22Rv1 (cell line): Measurements from ENCODE around the gene PCCA.

Experiments
- ZFX ChIP-seq: fragments of 450-650 bp; IDR thresholded peaks from 2 replicates; pipeline ENCODE4 v1.6.1; 2017; ENCODE audit warnings: antibody characterized with exemption, borderline replicate concordance
- TF ChIP-seq, protein P1 (sequence below): fragments of 450-650 bp; IDR thresholded peaks from 2 replicates; pipeline ENCODE4 v1.5.1; 2017; ENCODE audit warnings: mild to moderate bottlenecking

DNA sequence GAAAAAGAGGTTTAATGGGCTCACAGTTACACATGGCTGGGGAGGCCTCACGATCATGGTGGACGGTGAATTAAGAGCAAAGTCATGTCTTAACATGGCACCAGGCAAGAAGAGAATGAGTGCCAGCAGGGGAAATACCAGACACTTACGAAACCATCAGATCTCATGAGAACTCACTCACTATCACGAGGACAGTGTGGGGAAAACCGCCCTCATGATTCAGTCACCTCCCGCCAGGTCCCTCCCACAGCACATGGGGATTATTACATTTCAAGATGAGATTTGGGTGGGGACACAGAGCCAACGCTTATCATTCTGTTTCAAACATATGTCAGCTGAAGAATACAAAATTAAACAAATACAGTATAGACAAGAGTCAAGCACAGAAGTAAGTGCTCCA lies 165.1 kb downstream of the PCCA start:
- TF ChIP-seq, protein P1, sequence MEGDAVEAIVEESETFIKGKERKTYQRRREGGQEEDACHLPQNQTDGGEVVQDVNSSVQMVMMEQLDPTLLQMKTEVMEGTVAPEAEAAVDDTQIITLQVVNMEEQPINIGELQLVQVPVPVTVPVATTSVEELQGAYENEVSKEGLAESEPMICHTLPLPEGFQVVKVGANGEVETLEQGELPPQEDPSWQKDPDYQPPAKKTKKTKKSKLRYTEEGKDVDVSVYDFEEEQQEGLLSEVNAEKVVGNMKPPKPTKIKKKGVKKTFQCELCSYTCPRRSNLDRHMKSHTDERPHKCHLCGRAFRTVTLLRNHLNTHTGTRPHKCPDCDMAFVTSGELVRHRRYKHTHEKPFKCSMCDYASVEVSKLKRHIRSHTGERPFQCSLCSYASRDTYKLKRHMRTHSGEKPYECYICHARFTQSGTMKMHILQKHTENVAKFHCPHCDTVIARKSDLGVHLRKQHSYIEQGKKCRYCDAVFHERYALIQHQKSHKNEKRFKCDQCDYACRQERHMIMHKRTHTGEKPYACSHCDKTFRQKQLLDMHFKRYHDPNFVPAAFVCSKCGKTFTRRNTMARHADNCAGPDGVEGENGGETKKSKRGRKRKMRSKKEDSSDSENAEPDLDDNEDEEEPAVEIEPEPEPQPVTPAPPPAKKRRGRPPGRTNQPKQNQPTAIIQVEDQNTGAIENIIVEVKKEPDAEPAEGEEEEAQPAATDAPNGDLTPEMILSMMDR, result no peak
- no peak for TF ChIP-seq ZFX
